ENCODE measurements around the gene HMCES. TPM values are rescaled to one million over a fixed set of nuclear protein-coding genes. Genes with fewer than 3 reads are reported as not detected.

The HMCES gene
- total and polyA plus RNA-seq, 2 of the 13 experiments (the other 11 are each of a cell fraction or from before 2014, with no cell fraction given): 16.1 to 37.5 TPM

DNA sequence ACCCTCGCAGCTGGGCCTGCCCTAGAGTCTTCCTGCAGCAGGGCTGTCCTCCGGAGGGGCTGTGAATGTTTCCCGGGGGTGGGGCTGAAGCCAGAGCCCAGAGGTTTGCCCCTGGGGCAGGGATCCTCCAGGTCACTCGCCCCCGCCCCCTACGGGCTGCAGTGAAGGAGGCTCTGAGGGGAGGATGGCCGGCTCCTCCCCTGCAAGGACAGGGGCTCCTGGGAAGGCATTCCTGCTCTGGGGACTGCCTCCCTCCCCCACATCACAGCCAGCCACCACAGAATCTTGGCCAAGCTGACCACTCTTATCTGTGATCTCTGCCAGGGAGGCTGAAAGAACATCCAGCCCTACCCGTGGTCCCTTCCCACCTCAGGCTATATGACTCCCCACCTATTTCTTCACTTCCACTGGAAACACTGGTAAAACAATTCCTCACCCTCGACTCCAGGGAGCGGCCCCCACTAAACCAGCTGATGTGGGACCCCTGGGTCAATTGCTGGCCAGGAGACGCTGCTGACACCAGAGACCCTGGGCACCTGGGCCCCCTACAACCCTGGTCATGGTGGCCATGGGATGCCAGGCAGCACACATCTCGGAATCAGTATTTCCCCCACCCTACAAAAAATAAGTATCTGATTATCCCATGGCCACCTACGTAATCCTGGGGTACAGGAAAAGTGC, 66.0 kb downstream of the HMCES start (continued):
- TF ChIP-seq ZNF263 (CRISPR knock-in tag; IDR thresholded peaks at IDR 0.05): peak; percentile 76
- no peak for TF ChIP-seq SYNCRIP (IDR thresholded peaks at IDR 0.05; ENCODE audit: insufficient read depth, low read depth, low read length)

DNA sequence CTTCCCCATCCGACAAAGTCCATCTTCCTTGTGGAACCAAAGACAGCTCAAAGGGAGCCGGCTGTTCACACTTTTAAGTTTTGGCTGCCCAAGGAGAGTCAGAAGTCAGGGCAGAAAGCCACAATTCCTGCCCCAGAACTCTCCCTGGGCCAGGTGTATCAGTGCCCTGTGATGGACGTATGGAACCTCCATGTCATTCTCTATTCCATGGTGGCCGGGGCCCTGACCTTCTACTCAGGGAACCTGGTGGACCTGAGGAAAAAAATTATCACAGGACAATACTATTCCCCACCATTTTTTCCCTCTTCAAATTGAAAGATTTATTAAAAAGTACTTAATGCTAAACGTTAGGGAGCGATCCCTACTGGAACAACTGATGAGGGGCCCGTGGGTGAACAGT, 66.6 kb downstream of the HMCES start:
- no peak overlapping the region for H3K4me3 ChIP-seq (replicated peaks in 1 of 3; ENCODE audit: insufficient read depth in 1 of 3, low read depth in 2 of 3, low read length in 3 of 3)
- H3K4me1 ChIP-seq (ENCODE audit: insufficient read depth, low read length): peaks cover 66% of the 10 kb centered on the region
- H3K27me3 ChIP-seq (ENCODE audit: control insufficient read depth in 1 of 2, insufficient read depth in 2 of 2, low read length in 2 of 2): peaks cover 0 to 32% of the 10 kb centered on the region in 2 experiments; a peak in 2 of 5 replicates
- BruUV-seq (replicated peaks): no TSS peak
- no peak overlapping the region for H3K9ac ChIP-seq (ENCODE audit: insufficient read depth, low read depth, low read length)
- no peaks in the 10 kb centered on the region for H3K9me3 ChIP-seq (ENCODE audit: low read length)
- H4K20me1 ChIP-seq (ENCODE audit: insufficient read depth, low read length): no peaks in the 10 kb centered on the region
- ATAC-seq: no peak
- DNase-seq (ENCODE audit: low spot score): no peak
- WGBS (ENCODE audit: low lambda C conversion rate): 66% methylated on average over 7 of the region's 7 CpGs
- in situ Hi-C loops (cut with HindIII; ENCODE audit: extremely low pct_ligation_motif_present, low pct_unique_long_range_greater_than_20kb) (no loop called here), intact Hi-C loops (cut with micrococcal nuclease; ENCODE audit: unreplicated experiment) (no loop called here)
- FAIRE-seq: no peak
- ChIA-PET POLR2A (no interaction called here), CTCF (ENCODE audit: low intra/inter-chr PET ratio, low total read pairs) (no interaction called here)
- H3K36me3 ChIP-seq (replicated peaks in 1 of 2; ENCODE audit: control insufficient read depth in 1 of 2, insufficient read depth in 2 of 2, low read length in 2 of 2): no peaks in the 10 kb centered on the region
- H3K4me2 ChIP-seq (ENCODE audit: low read depth, low read length): no peak overlapping the region
- no peaks in the 10 kb centered on the region for H3K79me2 ChIP-seq (ENCODE audit: insufficient read depth, low read length)
- no peak overlapping the region for H2AFZ ChIP-seq (ENCODE audit: low read length)
- H3K27ac ChIP-seq (ENCODE audit: extremely low read length, insufficient read depth, low read length): no peak overlapping the region
- TF ChIP-seq ZNF432 (CRISPR knock-in tag; IDR thresholded peaks at IDR 0.05; ENCODE audit: borderline replicate concordance) (no peak), ZNF407 (CRISPR knock-in tag; IDR thresholded peaks at IDR 0.05; ENCODE audit: not compliant biosample characterization) (no peak), ZNF253 (CRISPR knock-in tag; IDR thresholded peaks at IDR 0.05; ENCODE audit: borderline replicate concordance) (no peak), EEA1 (CRISPR knock-in tag; IDR thresholded peaks at IDR 0.05; ENCODE audit: borderline replicate concordance) (no peak), NKX3-1 (CRISPR knock-in tag; IDR thresholded peaks at IDR 0.05) (no peak), ARNT2 (CRISPR knock-in tag; IDR thresholded peaks at IDR 0.05; ENCODE audit: low read depth) (no peak), STAT6 (CRISPR knock-in tag; IDR thresholded peaks at IDR 0.05; ENCODE audit: borderline replicate concordance) (no peak), KDM5A (IDR thresholded peaks at IDR 0.05; ENCODE audit: borderline replicate concordance, low read length) (no peak), ZNF766 (CRISPR knock-in tag; IDR thresholded peaks at IDR 0.05; ENCODE audit: borderline replicate concordance) (no peak)
